A549 (cell line): ENCODE results near the gene ATP6V1A.

Source experiments
- FOSL2 ChIP-seq, 2 experiments: fragments of 450-650 bp in 1 of 2; fragments of >200 bp in 1 of 2; sonication (Bioruptor Twin) in 1 of 2; formaldehyde crosslinking; IDR thresholded peaks; 2 replicates each; pipeline versions ENCODE4 v1.5.0 to v1.6.1; 2016 to 2020; ENCODE audit warnings: mild to moderate bottlenecking in 1 of 2, moderate library complexity in 1 of 2
- JUN ChIP-seq, 2 experiments: fragments of >200 bp; sonication (Bioruptor Twin); formaldehyde crosslinking; IDR thresholded peaks; 2 replicates in 1 of 2; 3 replicates in 1 of 2; pipeline ENCODE4 v1.6.1; 2016 to 2017

GRCh38 chr3:113758389-113759024 lies 11.7 kb downstream of the ATP6V1A start:
- TF ChIP-seq JUN (IDR thresholded peaks at IDR 0.05) = no peak
- TF ChIP-seq FOSL2 (IDR thresholded peaks at IDR 0.05) = no peak
- TF ChIP-seq FOSL2 (CRISPR knock-in tag; IDR thresholded peaks at IDR 0.05) = no peak
